MCF 10A (cell line): ENCODE data around the gene PDE7B. TPM values are rescaled to one million over a fixed set of nuclear protein-coding genes. Genes with fewer than 3 reads are reported as not detected.
A peak's percentile ranks its signal among the peaks of the same experiment; 100 is the strongest.

Experiments used
- BruUV-seq: library from RNA; stranded (reverse); fragments of 400-500 nt; replicated peaks from 2 replicates; lab custom pipeline; 2021; lab: Mats Ljungman, UMichigan
- CTCF ChIA-PET: fragments of 300-600 bp; sonication (Branson Sonifier 250); formaldehyde crosslinking; extraction: SDS; loops from one replicate; lab custom pipeline; 2021; ENCODE audit warnings: antibody characterized with exemption, inconsistent platforms; lab: Yijun Ruan, JAX
- POLR2A ChIA-PET: fragments of 300-600, 350-650 bp; sonication (Branson Sonifier 250); formaldehyde crosslinking; extraction: SDS; loops from one replicate; lab custom pipeline; 2020; ENCODE audit warnings: antibody characterized with exemption, inconsistent platforms; lab: Yijun Ruan, JAX
- DNase-seq: peaks from one replicate; pipeline ENCODE4 v3.0.0-alpha.2; 2018; ENCODE audit not compliant: unreplicated experiment
- H3K27ac Mint-ChIP-seq: one replicate; pipeline ENCODE4 v1.8.0; 2022; ENCODE audit warnings: mild to moderate bottlenecking, low read depth, mixed read lengths; ENCODE audit not compliant: unreplicated experiment
- H3K27me3 Mint-ChIP-seq: one replicate; pipeline ENCODE4 v1.8.0; 2022; ENCODE audit warnings: mixed read lengths; ENCODE audit not compliant: insufficient read depth, unreplicated experiment
- H3K36me3 Mint-ChIP-seq: one replicate; pipeline ENCODE4 v1.8.0; 2022; ENCODE audit warnings: mild to moderate bottlenecking, moderate library complexity, mixed read lengths; ENCODE audit not compliant: insufficient read depth, unreplicated experiment
- H3K4me1 Mint-ChIP-seq: one replicate; pipeline ENCODE4 v1.8.0; 2022; ENCODE audit warnings: mixed read lengths; ENCODE audit not compliant: insufficient read depth, unreplicated experiment
- H3K4me3 Mint-ChIP-seq: one replicate; pipeline ENCODE4 v1.8.0; 2022; ENCODE audit warnings: mild to moderate bottlenecking, moderate library complexity, mixed read lengths; ENCODE audit not compliant: unreplicated experiment
- H3K9me3 Mint-ChIP-seq: one replicate; pipeline ENCODE4 v1.8.0; 2022; ENCODE audit warnings: mixed read lengths; ENCODE audit not compliant: unreplicated experiment
- CTCF ChIP-seq: fragments of 200-600 bp; IDR thresholded peaks from one replicate; pipeline ENCODE4 v1.8.0; 2022; ENCODE audit warnings: antibody characterized with exemption, mild to moderate bottlenecking; ENCODE audit not compliant: unreplicated experiment
- intact Hi-C: fragments of 100-400 bp; cut with micrococcal nuclease; formaldehyde crosslinking; loops from 2 replicates; pipeline ENCODE4 v1.14.1; 2022
- total RNA-seq: library from RNA; stranded (reverse); gene quantifications from 2 replicates; pipeline ENCODE4 v1.2.3, GENCODE V29; 2022

The PDE7B gene
- total RNA-seq, 1 experiment from 2014 or later = 1.4 TPM

- TF ChIP-seq CTCF = no peak
- DNase-seq = peak; percentile 98
- no TSS peak for BruUV-seq
- ChIA-PET POLR2A (interaction anchor here (0.5 to 2.4 kb wide), 6 partner anchors 15 to 206 kb away, joined by 3 to 7 read pairs (median 4); no protein-coding TSS in a partner anchor), CTCF (interaction anchor here (0.6 kb wide), 1 partner anchor 25 kb away, joined by 4 read pairs; no protein-coding TSS in a partner anchor)
- H3K4me1 Mint-ChIP-seq = peaks cover 14% of the 10 kb centered on the region
- no peaks in the 10 kb centered on the region for H3K9me3 Mint-ChIP-seq
- H3K4me3 Mint-ChIP-seq = peak overlapping the region; percentile 15
- peak overlapping the region; percentile 93 for H3K27ac Mint-ChIP-seq
- intact Hi-C loops = loop anchor here (2.0 kb wide), 1 partner anchor 15 kb away; no protein-coding TSS in a partner anchor
- no peaks in the 10 kb centered on the region for H3K27me3 Mint-ChIP-seq
- no peaks in the 10 kb centered on the region for H3K36me3 Mint-ChIP-seq
These were observed 70.7 kb downstream of the PDE7B start for GRCh38 chr6:135922174-135922573.

GRCh38 chr6:135922746-135923145, 71.2 kb downstream of the PDE7B start:
- no TSS peak for BruUV-seq
- peak overlapping the region; percentile 93 for H3K27ac Mint-ChIP-seq
- TF ChIP-seq CTCF = no peak
- no peak for DNase-seq
- POLR2A ChIA-PET = interaction anchor here (0.5 to 2.4 kb wide), 7 partner anchors 10 to 145 kb away, joined by 3 to 7 read pairs (median 4); no protein-coding TSS in a partner anchor
- no peaks in the 10 kb centered on the region for H3K27me3 Mint-ChIP-seq
- intact Hi-C loops = loop anchor here (2.0 kb wide), 1 partner anchor 14 kb away; no protein-coding TSS in a partner anchor
- no peak overlapping the region for H3K4me3 Mint-ChIP-seq
- H3K4me1 Mint-ChIP-seq = peaks cover 14% of the 10 kb centered on the region
- no peaks in the 10 kb centered on the region for H3K9me3 Mint-ChIP-seq
- CTCF ChIA-PET = no interaction called here
- H3K36me3 Mint-ChIP-seq = no peaks in the 10 kb centered on the region

GRCh38 chr6:135932651-135933050, 81.2 kb downstream of the PDE7B start:
- ChIA-PET POLR2A (interaction anchor here (1.6 kb wide), 1 partner anchor 9 kb away, joined by 4 read pairs; no protein-coding TSS in a partner anchor), CTCF (interaction anchor here (1.2 kb wide), 1 partner anchor 396 kb away, joined by 4 read pairs; no protein-coding TSS in a partner anchor)
- H3K27ac Mint-ChIP-seq = no peak overlapping the region
- peaks cover 25% of the 10 kb centered on the region for H3K4me1 Mint-ChIP-seq
- no peak for DNase-seq
- H3K27me3 Mint-ChIP-seq = no peaks in the 10 kb centered on the region
- TF ChIP-seq CTCF = no peak
- no peak overlapping the region for H3K4me3 Mint-ChIP-seq
- intact Hi-C loops = loop anchor here (10.0 kb wide), 1 partner anchor 292 kb away; no protein-coding TSS in a partner anchor
- H3K9me3 Mint-ChIP-seq = no peaks in the 10 kb centered on the region
- no peaks in the 10 kb centered on the region for H3K36me3 Mint-ChIP-seq
- BruUV-seq = no TSS peak

- H3K4me1 Mint-ChIP-seq = peaks cover 25% of the 10 kb centered on the region
- H3K4me3 Mint-ChIP-seq = peak overlapping the region; percentile 12
- ChIA-PET POLR2A (interaction anchor here (1.1 to 2.0 kb wide), 4 partner anchors 11 to 354 kb away, joined by 3 to 7 read pairs (median 4); no protein-coding TSS in a partner anchor), CTCF (interaction anchor here (0.9 kb wide), 1 partner anchor 10 kb away, joined by 3 read pairs; no protein-coding TSS in a partner anchor)
- DNase-seq = peak; percentile 27
- no peaks in the 10 kb centered on the region for H3K27me3 Mint-ChIP-seq
- no TSS peak for BruUV-seq
- H3K9me3 Mint-ChIP-seq = no peaks in the 10 kb centered on the region
- H3K36me3 Mint-ChIP-seq = no peaks in the 10 kb centered on the region
- no peak for TF ChIP-seq CTCF
- intact Hi-C loops = loop anchor here (1.0 to 10.0 kb wide), 4 partner anchors 13 to 399 kb away; no protein-coding TSS in a partner anchor
- H3K27ac Mint-ChIP-seq = peak overlapping the region; percentile 94
These were observed 84.6 kb downstream of the PDE7B start for GRCh38 chr6:135935941-135936601.
